22Rv1 (cell line): ENCODE results near the gene ZSCAN5A.

Experiments used
- CTCF ChIP-seq: fragments of 450-650 bp; IDR thresholded peaks from 2 replicates; pipeline ENCODE4 v1.5.1; 2017; ENCODE audit warnings: mild to moderate bottlenecking
- ZFX ChIP-seq: fragments of 450-650 bp; IDR thresholded peaks from 2 replicates; pipeline ENCODE4 v1.6.1; 2017; ENCODE audit warnings: antibody characterized with exemption, borderline replicate concordance

- TF ChIP-seq CTCF (no peak), ZFX (no peak)
Measured at GRCh38 chr19:56294549-56294948, 20.1 kb downstream of the ZSCAN5A start.
